CD4-positive, alpha-beta T cell (primary cell): ENCODE data around the gene NLRP9. TPM values are rescaled to one million over a fixed set of nuclear protein-coding genes. Genes with fewer than 3 reads are reported as not detected.

ENCODE experiments used
- ATAC-seq: fragments of 200-7000 bp; cut with Tn5 transposase; one replicate; pipeline ENCODE4 v1.10.0; 2022; ENCODE audit warnings: mild to moderate bottlenecking; ENCODE audit not compliant: poor library complexity
- CTCF ChIA-PET: fragments of 350-600 bp; sonication (Branson Sonifier 250); formaldehyde crosslinking; loops from one replicate; lab custom pipeline; 2021; ENCODE audit warnings: antibody characterized with exemption, inconsistent platforms; lab: Charles Lee
- POLR2A ChIA-PET: fragments of 350-600 bp; sonication (Branson Sonifier 250); formaldehyde crosslinking; loops from one replicate; lab custom pipeline; 2021; ENCODE audit warnings: antibody characterized with exemption, inconsistent platforms; lab: Charles Lee
- DNase-seq, 14 experiments: peaks; one replicate each; pipeline ENCODE4 v3.0.0-alpha.2; 2013 to 2020; ENCODE audit warnings: mixed read lengths in 2 of 14
- H3K27ac ChIP-seq, 2 donors: one replicate each; pipeline versions ENCODE4 v1.5.1 to v1.7.0; 2013; ENCODE audit warnings: low read length in 2 of 2, low read depth in 1 of 2, mild to moderate bottlenecking in 1 of 2
- H3K27me3 ChIP-seq, 2 experiments: 1 replicate in 1 of 2; 2 replicates in 1 of 2; pipeline versions ENCODE4 v1.6.1 to v1.7.0; 2013; ENCODE audit warnings: low read length in 2 of 2, control low read depth in 1 of 2, mild to moderate bottlenecking in 1 of 2, moderate library complexity in 1 of 2; ENCODE audit not compliant: insufficient read depth in 2 of 2, control insufficient read depth in 1 of 2
- H3K36me3 ChIP-seq: one replicate; pipeline ENCODE4 v1.6.1; 2013; ENCODE audit warnings: low read length, control low read depth; ENCODE audit not compliant: insufficient read depth
- H3K4me1 ChIP-seq: one replicate; pipeline ENCODE4 v1.6.1; 2013; ENCODE audit warnings: low read length, control low read depth; ENCODE audit not compliant: insufficient read depth
- H3K4me3 ChIP-seq: one replicate; pipeline ENCODE4 v1.5.1; 2013; ENCODE audit warnings: mild to moderate bottlenecking, low read length, moderate library complexity
- H3K9me3 ChIP-seq, 2 experiments: 1 replicate in 1 of 2; 2 replicates in 1 of 2; pipeline versions ENCODE4 v1.6.1 to v1.7.0; 2013; ENCODE audit warnings: low read length in 2 of 2, mild to moderate bottlenecking in 2 of 2, control low read depth in 1 of 2, moderate library complexity in 1 of 2; ENCODE audit not compliant: control insufficient read depth in 1 of 2, insufficient read depth in 1 of 2
- H3K27ac Mint-ChIP-seq: one replicate; pipeline ENCODE4 v1.8.0; 2020; ENCODE audit warnings: mixed read lengths
- H3K27me3 Mint-ChIP-seq: one replicate; pipeline ENCODE4 v1.8.0; 2021; ENCODE audit warnings: mixed read lengths
- H3K36me3 Mint-ChIP-seq: one replicate; pipeline ENCODE4 v1.8.0; 2021; ENCODE audit warnings: low read depth, mixed read lengths
- H3K4me1 Mint-ChIP-seq: one replicate; pipeline ENCODE4 v1.8.0; 2021; ENCODE audit warnings: low read depth, mixed read lengths
- H3K4me3 Mint-ChIP-seq: one replicate; pipeline ENCODE4 v1.8.0; 2020; ENCODE audit warnings: mild to moderate bottlenecking, mixed read lengths
- H3K9me3 Mint-ChIP-seq: one replicate; pipeline ENCODE4 v1.8.0; 2020; ENCODE audit warnings: mixed read lengths
- CTCF ChIP-seq: fragments of 200-600 bp; IDR thresholded peaks from one replicate; pipeline ENCODE4 v1.8.0; 2022; ENCODE audit warnings: antibody characterized with exemption, mild to moderate bottlenecking
- intact Hi-C, 2 experiments: fragments of 100-400 bp; cut with DNase I in 1 of 2; cut with micrococcal nuclease in 1 of 2; formaldehyde crosslinking; loops; one replicate each; pipeline versions ENCODE4 v1.15.1 to v1.9.0; 2023 to 2025; cut with DNase I, micrococcal nuclease
- total RNA-seq, 174 experiments: library from RNA in 2 of 174; stranded (reverse) in 2 of 174; gene quantifications; one replicate each; pipeline ENCODE4 v1.2.3 and lab custom pipeline; 2021 to 2026

The NLRP9 gene
- total RNA-seq, 2 experiments from 2014 or later = not detected

DNA sequence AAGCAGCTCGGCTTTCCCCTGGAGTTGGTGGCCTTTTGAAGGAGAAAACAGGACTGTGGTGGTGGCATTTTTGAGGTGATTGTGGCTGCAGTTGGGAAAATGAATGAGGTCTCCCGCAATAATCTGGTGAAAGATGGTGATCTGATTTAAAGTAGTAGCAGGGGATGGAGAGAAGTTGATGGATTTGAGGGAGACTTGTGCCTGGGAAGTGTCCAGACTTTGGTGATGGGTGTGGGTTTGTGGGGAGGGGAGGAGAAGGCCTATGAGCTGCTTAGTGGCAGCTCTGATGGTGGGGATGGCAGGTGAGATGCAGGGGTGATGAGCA is 67.2 kb downstream of the NLRP9 start:
- ChIA-PET CTCF (interaction anchor here (0.6 to 1.5 kb wide), 3 partner anchors 14 to 167 kb away, joined by 3 to 10 read pairs (median 5); no protein-coding TSS in a partner anchor), POLR2A (interaction anchor here (1.0 to 2.0 kb wide), 4 partner anchors 14 to 72 kb away, joined by 3 to 9 read pairs (median 6); partner anchors contain the start of genes FIZ1 and U2AF2)
- DNase-seq (no peak), ATAC-seq (no peak)
- intact Hi-C loops = loop anchor here in 1 of 2 experiments (2.0 to 10.0 kb wide), 2 partner anchors 14 to 644 kb away; partner anchors contain the start of gene ZSCAN5A
- TF ChIP-seq CTCF = no peak
- H3K27ac Mint-ChIP-seq = peak overlapping the region; percentile 76
- no peaks in the 10 kb centered on the region for H3K27me3 Mint-ChIP-seq
- H3K4me3 Mint-ChIP-seq = peak overlapping the region; percentile 31
- no peak overlapping the region for H3K4me3 ChIP-seq
- H3K27ac ChIP-seq = no peak overlapping the region
- no peaks in the 10 kb centered on the region for H3K9me3 Mint-ChIP-seq
- H3K36me3 ChIP-seq = peaks cover 64% of the 10 kb centered on the region
- H3K9me3 ChIP-seq = no peaks in the 10 kb centered on the region
- H3K4me1 Mint-ChIP-seq = peaks cover 23% of the 10 kb centered on the region
- no peaks in the 10 kb centered on the region for H3K27me3 ChIP-seq
- peaks cover 79% of the 10 kb centered on the region for H3K36me3 Mint-ChIP-seq
- H3K4me1 ChIP-seq = peaks cover 38% of the 10 kb centered on the region

GRCh38 chr19:55670280-55671053 is 67.7 kb downstream of the NLRP9 start:
- H3K4me3 ChIP-seq = no peak overlapping the region
- H3K36me3 ChIP-seq = peaks cover 68% of the 10 kb centered on the region
- no peaks in the 10 kb centered on the region for H3K27me3 ChIP-seq
- Mint-ChIP-seq H3K27me3 (no peaks in the 10 kb centered on the region), H3K27ac (peak overlapping the region; percentile 76), H3K4me3 (peak overlapping the region; percentile 42), H3K4me1 (peaks cover 17% of the 10 kb centered on the region), H3K36me3 (peaks cover 80% of the 10 kb centered on the region), H3K9me3 (no peaks in the 10 kb centered on the region)
- CTCF ChIA-PET = interaction anchor here (1.5 kb wide), 1 partner anchor 38 kb away, joined by 10 read pairs; no protein-coding TSS in a partner anchor
- intact Hi-C loops = loop anchor here in 1 of 2 experiments (2.0 to 10.0 kb wide), 2 partner anchors 14 to 644 kb away; partner anchors contain the start of gene ZSCAN5A
- ATAC-seq (no peak), DNase-seq (peak in 4 of 14 experiments; percentile 21 to 68 (median 43))
- peaks cover 32% of the 10 kb centered on the region for H3K4me1 ChIP-seq
- no peak for TF ChIP-seq CTCF
- H3K9me3 ChIP-seq = no peaks in the 10 kb centered on the region
- POLR2A ChIA-PET = interaction anchor here (2.0 kb wide), 1 partner anchor 16 kb away, joined by 9 read pairs; the partner anchor contains the start of gene U2AF2
- no peak overlapping the region for H3K27ac ChIP-seq

GRCh38 chr19:55669418-55670279 is 68.6 kb downstream of the NLRP9 start:
- H3K27ac ChIP-seq = no peak overlapping the region
- ATAC-seq (no peak), DNase-seq (no peak)
- Mint-ChIP-seq H3K36me3 (peaks cover 82% of the 10 kb centered on the region), H3K9me3 (no peaks in the 10 kb centered on the region), H3K27ac (no peak overlapping the region), H3K27me3 (no peaks in the 10 kb centered on the region), H3K4me3 (no peak overlapping the region), H3K4me1 (peaks cover 15% of the 10 kb centered on the region)
- intact Hi-C loops = loop anchor here in 1 of 2 experiments (2.0 to 10.0 kb wide), 2 partner anchors 13 to 645 kb away; partner anchors contain the start of gene ZSCAN5A
- POLR2A ChIA-PET = no interaction called here
- no peak for TF ChIP-seq CTCF
- H3K9me3 ChIP-seq = no peaks in the 10 kb centered on the region
- no peaks in the 10 kb centered on the region for H3K27me3 ChIP-seq
- CTCF ChIA-PET = no interaction called here
- H3K4me1 ChIP-seq = peaks cover 32% of the 10 kb centered on the region
- no peak overlapping the region for H3K4me3 ChIP-seq
- peaks cover 73% of the 10 kb centered on the region for H3K36me3 ChIP-seq
